ENCODE data around the gene APOD. TPM values are rescaled to one million over a fixed set of nuclear protein-coding genes. Genes with fewer than 3 reads are reported as not detected.

Gene APOD
- polyA plus RNA-seq, 4 donors = 2.9 to 64.2 (median 12.6) TPM

DNA sequence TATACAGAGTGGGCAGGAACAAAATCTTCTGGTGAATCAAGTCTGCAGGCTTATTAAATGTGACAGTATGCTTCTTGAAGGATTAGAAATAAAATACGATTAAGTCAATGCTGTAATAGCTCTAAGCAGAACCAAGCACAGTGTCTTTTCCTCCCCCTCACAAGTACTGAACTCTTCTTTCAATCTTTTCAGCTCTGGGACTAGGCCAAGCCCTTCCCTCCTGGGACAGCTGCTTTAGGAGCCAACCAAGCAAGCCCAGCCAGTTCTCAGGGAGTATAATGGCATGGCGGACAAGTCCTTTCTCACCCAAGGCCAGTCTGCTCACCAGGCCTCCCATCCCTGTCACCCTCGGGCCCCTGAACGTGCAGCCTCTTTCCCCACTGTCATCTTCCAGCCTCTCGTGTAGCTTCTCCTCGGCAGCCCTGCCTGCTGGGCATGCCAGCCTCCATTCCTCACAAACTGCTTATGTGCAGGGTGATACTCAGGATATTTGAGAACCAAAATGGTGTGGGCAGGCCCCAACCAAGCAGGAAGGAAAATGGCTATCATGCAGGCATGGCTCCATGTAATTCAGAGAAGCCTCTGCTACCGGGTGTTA is 32.3 kb downstream of the APOD start:
- Histone ChIP-seq H3K27me3 (ENCODE audit: control insufficient read depth in 3 of 3, insufficient read depth in 3 of 3, low read length in 3 of 3) (no peaks in the 10 kb centered on the region), H3K9me3 (ENCODE audit: control insufficient read depth in 2 of 2, insufficient read depth in 1 of 2, low read depth in 1 of 2, low read length in 1 of 2) (no peaks in the 10 kb centered on the region), H3K4me3 (ENCODE audit: low read depth in 1 of 3, low read length in 3 of 3) (no peak overlapping the region), H3K36me3 (ENCODE audit: control insufficient read depth in 3 of 3, insufficient read depth in 2 of 3, low read depth in 1 of 3, low read length in 3 of 3) (no peaks in the 10 kb centered on the region), H3K4me1 (ENCODE audit: control insufficient read depth in 3 of 3, insufficient read depth in 2 of 3, low read depth in 1 of 3, low read length in 2 of 3) (peaks cover 6 to 43% (median 11%) of the 10 kb centered on the region in 3 donors), H3K27ac (ENCODE audit: low read depth in 1 of 3, low read length in 2 of 3) (peak overlapping the region in 2 of 3 donors; percentile 52 to 67)
- FAIRE-seq (no peak), DNase-seq (no peak)
- 41 to 49% (median 48%) methylated on average over 7 of the region's 7 CpGs for WGBS, 3 donors

DNA sequence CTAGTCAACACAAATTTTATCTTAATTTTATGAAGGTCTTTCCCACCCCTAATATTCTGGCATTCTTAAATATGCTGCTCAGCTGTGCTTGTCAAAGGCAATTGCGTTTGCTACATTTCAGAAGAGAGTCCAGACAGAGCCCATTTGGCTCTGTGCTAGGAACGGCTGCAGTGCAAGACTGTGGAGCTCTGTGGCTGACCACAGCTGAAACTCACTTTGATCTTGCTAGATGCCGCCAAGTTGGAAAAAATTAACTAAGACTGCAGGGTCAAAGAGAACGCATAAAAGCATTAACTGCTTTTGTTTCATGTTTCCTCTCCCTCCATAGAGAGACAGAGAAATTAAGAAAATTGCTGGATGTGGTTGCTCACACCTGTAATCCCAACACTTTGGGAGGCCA is 33.0 kb downstream of the APOD start:
- Histone ChIP-seq H3K4me1 (ENCODE audit: control insufficient read depth in 3 of 3, insufficient read depth in 2 of 3, low read depth in 1 of 3, low read length in 2 of 3) (peaks cover 8 to 48% (median 15%) of the 10 kb centered on the region in 3 donors), H3K36me3 (ENCODE audit: control insufficient read depth in 3 of 3, insufficient read depth in 2 of 3, low read depth in 1 of 3, low read length in 3 of 3) (no peaks in the 10 kb centered on the region), H3K27ac (ENCODE audit: low read depth in 1 of 3, low read length in 2 of 3) (peak overlapping the region; percentile 8 to 67 (median 24)), H3K9me3 (ENCODE audit: control insufficient read depth in 2 of 2, insufficient read depth in 1 of 2, low read depth in 1 of 2, low read length in 1 of 2) (no peaks in the 10 kb centered on the region), H3K27me3 (ENCODE audit: control insufficient read depth in 3 of 3, insufficient read depth in 3 of 3, low read length in 3 of 3) (no peaks in the 10 kb centered on the region), H3K4me3 (ENCODE audit: low read depth in 1 of 3, low read length in 3 of 3) (no peak overlapping the region)
- no peak for FAIRE-seq
- WGBS, 3 donors = 7 to 26% (median 8%) methylated on average over 4 of the region's 4 CpGs
- peak; percentile 38 to 53 for DNase-seq

- Histone ChIP-seq H3K4me3 (ENCODE audit: low read depth in 1 of 3, low read length in 3 of 3) (no peak overlapping the region), H3K9me3 (ENCODE audit: control insufficient read depth in 2 of 2, insufficient read depth in 1 of 2, low read depth in 1 of 2, low read length in 1 of 2) (no peaks in the 10 kb centered on the region), H3K27me3 (ENCODE audit: control insufficient read depth in 3 of 3, insufficient read depth in 3 of 3, low read length in 3 of 3) (no peaks in the 10 kb centered on the region), H3K4me1 (ENCODE audit: control insufficient read depth in 3 of 3, insufficient read depth in 2 of 3, low read depth in 1 of 3, low read length in 2 of 3) (peaks cover 8 to 48% (median 16%) of the 10 kb centered on the region in 3 donors), H3K27ac (ENCODE audit: low read depth in 1 of 3, low read length in 2 of 3) (peak overlapping the region in 2 of 3 donors; percentile 8 to 85), H3K36me3 (ENCODE audit: control insufficient read depth in 3 of 3, insufficient read depth in 2 of 3, low read depth in 1 of 3, low read length in 3 of 3) (no peaks in the 10 kb centered on the region)
- FAIRE-seq (no peak), DNase-seq (peak; percentile 56 to 62)
- WGBS, 3 donors = 37 to 48% (median 38%) methylated on average over 9 of the region's 9 CpGs
Measured at GRCh38 chr3:195549931-195550519, 33.7 kb downstream of the APOD start.

- Histone ChIP-seq H3K27ac (ENCODE audit: low read depth in 1 of 3, low read length in 2 of 3) (peak overlapping the region; percentile 28 to 60 (median 60)), H3K4me1 (ENCODE audit: control insufficient read depth in 3 of 3, insufficient read depth in 2 of 3, low read depth in 1 of 3, low read length in 2 of 3) (peaks cover 8 to 54% (median 16%) of the 10 kb centered on the region in 3 donors), H3K36me3 (ENCODE audit: control insufficient read depth in 3 of 3, insufficient read depth in 2 of 3, low read depth in 1 of 3, low read length in 3 of 3) (no peaks in the 10 kb centered on the region), H3K9me3 (ENCODE audit: control insufficient read depth in 2 of 2, insufficient read depth in 1 of 2, low read depth in 1 of 2, low read length in 1 of 2) (no peaks in the 10 kb centered on the region), H3K4me3 (ENCODE audit: low read depth in 1 of 3, low read length in 3 of 3) (no peak overlapping the region), H3K27me3 (ENCODE audit: control insufficient read depth in 3 of 3, insufficient read depth in 3 of 3, low read length in 3 of 3) (no peaks in the 10 kb centered on the region)
- no peak for FAIRE-seq
- 40 to 51% (median 44%) methylated on average over 2 of the region's 2 CpGs for WGBS, 3 donors
- DNase-seq = peak; percentile 39 to 53
Measured at GRCh38 chr3:195548987-195549386, 34.8 kb downstream of the APOD start.

DNA sequence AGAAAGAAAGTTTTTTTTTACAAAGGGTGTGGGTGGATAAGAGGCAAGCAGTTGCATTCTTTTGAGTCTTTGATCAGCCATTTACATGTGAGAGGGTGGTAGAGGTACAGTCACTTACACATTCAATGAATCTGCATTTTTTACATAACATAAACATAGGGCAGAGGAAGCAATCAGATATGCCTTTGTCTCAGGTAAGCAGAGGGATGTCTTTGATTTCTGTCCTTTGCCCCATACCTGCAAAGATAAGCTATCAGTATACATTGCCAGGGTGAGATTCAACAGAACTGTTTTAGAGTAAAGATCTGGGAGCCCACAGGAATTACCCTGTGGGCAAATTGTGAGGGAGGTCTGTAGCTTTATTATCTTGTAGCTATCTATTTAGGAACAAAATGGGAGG is 35.2 kb downstream of the APOD start:
- Histone ChIP-seq H3K4me1 (ENCODE audit: control insufficient read depth in 3 of 3, insufficient read depth in 2 of 3, low read depth in 1 of 3, low read length in 2 of 3) (peaks cover 8 to 58% (median 16%) of the 10 kb centered on the region in 3 donors), H3K9me3 (ENCODE audit: control insufficient read depth in 2 of 2, insufficient read depth in 1 of 2, low read depth in 1 of 2, low read length in 1 of 2) (no peaks in the 10 kb centered on the region), H3K27ac (ENCODE audit: low read depth in 1 of 3, low read length in 2 of 3) (peak overlapping the region in 2 of 3 donors; percentile 36 to 60), H3K4me3 (ENCODE audit: low read depth in 1 of 3, low read length in 3 of 3) (no peak overlapping the region), H3K27me3 (ENCODE audit: control insufficient read depth in 3 of 3, insufficient read depth in 3 of 3, low read length in 3 of 3) (no peaks in the 10 kb centered on the region), H3K36me3 (ENCODE audit: control insufficient read depth in 3 of 3, insufficient read depth in 2 of 3, low read depth in 1 of 3, low read length in 3 of 3) (no peaks in the 10 kb centered on the region)
- DNase-seq = peak; percentile 51 to 69
- no peak for FAIRE-seq

DNA sequence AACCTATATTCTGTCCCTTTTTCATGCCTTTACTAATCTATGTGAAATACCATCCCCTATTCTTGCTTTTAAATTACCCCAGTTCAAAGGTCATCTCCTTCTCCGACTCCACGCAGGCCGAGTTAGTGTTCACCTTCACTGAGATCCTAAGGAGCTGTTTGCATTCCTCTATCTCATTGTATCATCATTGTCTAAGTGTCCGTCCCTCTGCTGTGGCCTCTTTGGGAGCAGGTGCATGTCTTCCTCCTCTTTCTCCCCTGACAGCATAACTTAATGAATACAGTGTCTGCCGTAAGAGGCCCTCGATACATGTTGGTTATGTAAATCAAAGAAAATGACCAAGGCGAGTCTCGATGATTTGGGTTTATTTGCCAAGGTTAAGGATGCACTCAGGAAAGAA is 35.7 kb downstream of the APOD start:
- H3K36me3 ChIP-seq (ENCODE audit: control insufficient read depth in 3 of 3, insufficient read depth in 2 of 3, low read depth in 1 of 3, low read length in 3 of 3) = no peaks in the 10 kb centered on the region
- DNase-seq (peak in 1 of 2 donors; percentile 62), FAIRE-seq (no peak)
- no peaks in the 10 kb centered on the region for H3K27me3 ChIP-seq (ENCODE audit: control insufficient read depth in 3 of 3, insufficient read depth in 3 of 3, low read length in 3 of 3)
- WGBS, 3 donors = 25 to 55% (median 39%) methylated on average over 8 of the region's 8 CpGs
- peaks cover 8 to 58% (median 16%) of the 10 kb centered on the region in 3 donors for H3K4me1 ChIP-seq (ENCODE audit: control insufficient read depth in 3 of 3, insufficient read depth in 2 of 3, low read depth in 1 of 3, low read length in 2 of 3)
- no peaks in the 10 kb centered on the region for H3K9me3 ChIP-seq (ENCODE audit: control insufficient read depth in 2 of 2, insufficient read depth in 1 of 2, low read depth in 1 of 2, low read length in 1 of 2)
- H3K27ac ChIP-seq (ENCODE audit: low read depth in 1 of 3, low read length in 2 of 3) = peak overlapping the region in 1 of 3 donors; percentile 60
- no peak overlapping the region for H3K4me3 ChIP-seq (ENCODE audit: low read depth in 1 of 3, low read length in 3 of 3)

DNA sequence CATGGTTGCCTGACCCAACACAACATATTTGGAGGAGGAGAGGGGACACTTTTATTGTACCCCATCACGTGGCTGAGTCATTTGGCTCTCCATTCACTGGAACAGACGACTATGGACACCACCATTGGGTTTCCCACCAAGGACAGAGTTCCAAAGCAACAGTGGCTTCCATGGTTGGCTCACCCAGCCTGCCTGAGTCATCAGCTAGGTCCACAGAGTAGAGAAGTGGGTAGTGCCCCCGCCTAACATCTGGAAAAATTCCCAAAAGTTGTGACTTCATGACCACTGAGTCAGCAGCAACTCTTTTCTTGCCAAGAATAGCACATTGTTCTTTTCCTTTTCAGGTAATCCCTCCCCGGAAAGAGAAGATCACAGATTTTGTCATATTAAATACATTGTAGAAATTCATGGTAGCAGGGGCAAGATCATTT is 37.6 kb downstream of the APOD start:
- Histone ChIP-seq H3K4me3 (ENCODE audit: low read depth in 1 of 3, low read length in 3 of 3) (no peak overlapping the region), H3K27ac (ENCODE audit: low read depth in 1 of 3, low read length in 2 of 3) (peak overlapping the region in 2 of 3 donors; percentile 62 to 82), H3K36me3 (ENCODE audit: control insufficient read depth in 3 of 3, insufficient read depth in 2 of 3, low read depth in 1 of 3, low read length in 3 of 3) (no peaks in the 10 kb centered on the region), H3K9me3 (ENCODE audit: control insufficient read depth in 2 of 2, insufficient read depth in 1 of 2, low read depth in 1 of 2, low read length in 1 of 2) (no peaks in the 10 kb centered on the region), H3K27me3 (ENCODE audit: control insufficient read depth in 3 of 3, insufficient read depth in 3 of 3, low read length in 3 of 3) (no peaks in the 10 kb centered on the region), H3K4me1 (ENCODE audit: control insufficient read depth in 3 of 3, insufficient read depth in 2 of 3, low read depth in 1 of 3, low read length in 2 of 3) (peaks cover 8 to 52% (median 13%) of the 10 kb centered on the region in 3 donors)
- DNase-seq = peak in 1 of 2 donors; percentile 24
- no peak for FAIRE-seq
- 32 to 48% (median 44%) methylated on average over 4 of the region's 4 CpGs for WGBS, 3 donors

- Histone ChIP-seq H3K27ac (ENCODE audit: low read depth in 1 of 3, low read length in 2 of 3) (peak overlapping the region in 1 of 3 donors; percentile 81), H3K36me3 (ENCODE audit: control insufficient read depth in 3 of 3, insufficient read depth in 2 of 3, low read depth in 1 of 3, low read length in 3 of 3) (no peaks in the 10 kb centered on the region), H3K27me3 (ENCODE audit: control insufficient read depth in 3 of 3, insufficient read depth in 3 of 3, low read length in 3 of 3) (no peaks in the 10 kb centered on the region), H3K9me3 (ENCODE audit: control insufficient read depth in 2 of 2, insufficient read depth in 1 of 2, low read depth in 1 of 2, low read length in 1 of 2) (no peaks in the 10 kb centered on the region), H3K4me3 (ENCODE audit: low read depth in 1 of 3, low read length in 3 of 3) (no peak overlapping the region), H3K4me1 (ENCODE audit: control insufficient read depth in 3 of 3, insufficient read depth in 2 of 3, low read depth in 1 of 3, low read length in 2 of 3) (peaks cover 11 to 44% (median 12%) of the 10 kb centered on the region in 3 donors)
- FAIRE-seq (no peak), DNase-seq (no peak)
- WGBS, 3 donors = 71 to 84% (median 75%) methylated on average over 3 of the region's 3 CpGs
Measured at GRCh38 chr3:195544634-195545033, 39.1 kb downstream of the APOD start.
